ENCODE results near the gene KCTD4.

KCTD4 gene

DNA sequence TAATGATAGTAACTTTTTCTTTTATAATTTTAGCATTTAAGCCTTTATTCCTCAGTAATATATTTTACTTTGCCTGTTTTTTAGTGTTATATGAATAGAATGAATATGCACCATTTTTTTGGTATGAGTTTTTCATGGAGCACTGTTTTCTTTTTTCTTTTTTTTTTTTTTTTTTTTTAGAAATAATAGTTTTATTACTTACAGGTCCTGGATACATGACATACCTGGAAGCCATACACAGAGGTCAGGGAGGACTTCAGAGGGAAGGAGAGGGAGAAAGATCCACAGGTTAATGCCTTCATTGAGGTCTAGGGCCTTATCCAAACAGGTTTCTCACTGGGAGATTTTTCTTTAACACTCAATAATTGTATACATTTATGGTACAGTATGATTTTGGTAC lies 26.4 kb downstream of the KCTD4 start:
- no peak for DNase-seq (ENCODE audit: low spot score)

DNA sequence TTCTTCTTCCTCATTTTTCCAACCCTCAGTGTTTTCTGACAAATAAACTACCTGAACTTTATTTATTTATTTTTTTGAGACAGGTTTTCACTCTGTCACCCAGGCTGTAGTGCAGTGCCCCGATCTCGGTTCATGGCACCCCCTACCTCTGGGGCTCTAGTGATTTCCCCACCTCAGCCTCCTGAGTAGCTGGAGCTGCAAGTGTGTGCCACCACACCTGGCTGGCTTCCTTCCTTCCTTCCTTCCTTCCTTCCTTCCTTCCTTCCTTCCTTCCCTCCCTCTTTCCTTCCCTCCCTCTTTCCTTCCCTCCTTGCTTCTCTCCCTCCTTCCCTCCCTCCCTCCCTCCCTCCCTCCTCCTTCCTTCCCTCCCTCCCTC lies 32.3 kb downstream of the KCTD4 start:
- DNase-seq (ENCODE audit: low spot score): no peak

- no peak for DNase-seq (ENCODE audit: low spot score)
Observed at GRCh38 chr13:45167611-45168554, 33.0 kb downstream of the KCTD4 start.

DNA sequence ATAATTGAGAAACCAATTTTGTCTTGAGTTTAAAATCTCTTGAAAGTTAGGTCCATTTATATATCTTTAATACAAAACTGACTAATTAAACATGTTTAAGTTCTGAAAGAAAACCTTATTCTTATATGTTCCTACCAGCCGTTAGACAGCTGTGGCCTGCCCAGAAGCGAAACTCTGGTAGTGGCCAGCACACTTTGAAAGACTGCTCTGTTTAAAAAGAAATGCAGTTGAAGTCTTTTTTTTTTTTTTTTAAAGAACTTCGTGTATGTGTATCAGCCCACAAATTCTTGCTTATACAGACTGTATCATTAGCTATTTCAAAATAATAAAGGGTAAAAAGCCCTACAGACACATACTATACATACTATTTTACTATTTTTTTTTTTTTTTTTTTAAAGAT lies 34.0 kb downstream of the KCTD4 start:
- DNase-seq (ENCODE audit: low spot score): peak; percentile 69

DNA sequence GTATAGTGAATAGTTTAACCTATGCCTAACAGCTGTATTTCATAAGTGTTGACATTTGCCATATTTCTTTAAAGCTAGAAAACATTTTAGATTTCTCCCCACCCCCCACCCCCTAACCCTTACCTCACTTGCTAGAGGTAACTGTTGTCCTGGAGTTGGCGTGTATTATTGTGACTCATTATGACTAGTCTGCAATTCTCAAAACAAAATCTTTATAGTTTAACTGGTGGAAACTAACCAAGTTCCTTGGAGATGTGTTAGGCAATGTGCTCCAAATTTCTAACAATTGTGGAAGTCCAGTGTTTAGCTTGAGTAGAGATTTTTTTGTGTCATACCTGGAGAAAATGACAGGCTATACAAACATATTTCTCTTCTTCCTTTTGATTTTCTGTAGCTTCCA lies 38.0 kb downstream of the KCTD4 start:
- DNase-seq (ENCODE audit: low spot score): no peak

GRCh38 chr13:45162194-45162593 lies 38.7 kb downstream of the KCTD4 start:
- no peak for DNase-seq (ENCODE audit: low spot score)

DNA sequence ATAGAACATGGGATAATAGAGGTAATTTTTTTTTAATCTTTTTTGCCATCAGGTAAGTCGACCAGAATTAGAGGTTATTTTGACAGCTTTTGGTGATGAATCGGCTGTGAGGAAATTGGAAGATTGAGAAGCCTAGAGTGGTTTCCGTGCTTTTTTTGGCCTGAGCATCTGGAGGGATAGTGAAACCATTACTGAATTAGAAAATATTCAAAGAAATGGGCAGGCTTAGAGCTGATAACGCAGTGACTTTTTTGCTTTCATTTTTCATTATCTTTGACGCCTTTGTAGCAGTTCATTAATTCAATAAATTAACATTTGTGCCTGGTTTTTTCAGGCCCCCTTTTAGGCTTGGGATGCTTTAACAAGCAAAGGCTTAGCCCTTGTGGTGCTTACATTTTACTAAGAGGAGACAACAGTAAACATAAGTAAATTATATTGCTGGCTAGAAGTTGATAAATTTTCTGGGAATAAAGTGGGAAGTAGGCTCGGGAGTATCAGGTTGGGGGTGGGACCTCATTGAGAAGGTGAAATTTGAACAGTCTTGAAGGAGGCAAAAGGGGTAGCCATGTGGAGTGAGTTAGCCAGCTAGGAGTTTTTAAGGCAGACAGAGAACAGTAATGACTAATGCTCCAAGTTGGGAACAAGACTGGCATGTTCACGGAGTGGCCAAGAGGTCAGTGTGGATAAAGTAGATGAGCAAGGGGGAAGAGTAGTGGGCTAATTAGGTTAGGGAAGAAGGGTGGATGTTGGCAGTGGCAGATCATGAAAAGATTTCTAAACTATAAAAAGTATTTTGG lies 44.1 kb downstream of the KCTD4 start:
- no peak for DNase-seq (ENCODE audit: low spot score)

GRCh38 chr13:45149964-45150363 lies 50.9 kb downstream of the KCTD4 start:
- peak; percentile 45 for DNase-seq (ENCODE audit: low spot score)

DNA sequence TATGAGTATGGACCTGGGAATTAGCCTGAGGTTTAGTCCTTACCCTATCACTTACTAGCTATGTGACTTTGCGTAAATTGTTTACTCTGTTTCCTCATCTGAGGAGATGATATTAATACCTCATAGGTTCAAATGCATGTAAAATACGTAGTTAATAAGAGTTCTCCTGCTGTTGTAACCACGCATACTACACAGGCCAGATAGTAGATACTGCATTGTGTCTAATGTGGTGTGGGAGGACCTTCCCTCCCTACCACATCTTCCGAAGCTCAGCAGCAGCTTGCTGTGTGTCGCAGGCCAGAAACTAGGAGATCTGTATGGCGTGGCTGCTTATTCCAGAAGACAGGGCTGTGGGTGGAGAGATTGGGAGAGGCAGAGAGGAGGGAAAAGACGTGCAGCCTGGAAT lies 57.5 kb downstream of the KCTD4 start:
- DNase-seq (ENCODE audit: low spot score): peak; percentile 46

Measured in COLO829 (cell line).